GM12801 (cell line): Measurements from ENCODE around the gene TEX264.

ENCODE experiments used
- CTCF ChIP-seq: IDR thresholded peaks from one replicate; pipeline ENCODE4 v1.5.1; 2011; ENCODE audit warnings: control low read depth; ENCODE audit not compliant: insufficient read length; ENCODE audit errors: extremely low read depth

The TEX264 gene

GRCh38 chr3:51703068-51703760 is 32.2 kb downstream of the TEX264 start:
- TF ChIP-seq CTCF: no peak

DNA sequence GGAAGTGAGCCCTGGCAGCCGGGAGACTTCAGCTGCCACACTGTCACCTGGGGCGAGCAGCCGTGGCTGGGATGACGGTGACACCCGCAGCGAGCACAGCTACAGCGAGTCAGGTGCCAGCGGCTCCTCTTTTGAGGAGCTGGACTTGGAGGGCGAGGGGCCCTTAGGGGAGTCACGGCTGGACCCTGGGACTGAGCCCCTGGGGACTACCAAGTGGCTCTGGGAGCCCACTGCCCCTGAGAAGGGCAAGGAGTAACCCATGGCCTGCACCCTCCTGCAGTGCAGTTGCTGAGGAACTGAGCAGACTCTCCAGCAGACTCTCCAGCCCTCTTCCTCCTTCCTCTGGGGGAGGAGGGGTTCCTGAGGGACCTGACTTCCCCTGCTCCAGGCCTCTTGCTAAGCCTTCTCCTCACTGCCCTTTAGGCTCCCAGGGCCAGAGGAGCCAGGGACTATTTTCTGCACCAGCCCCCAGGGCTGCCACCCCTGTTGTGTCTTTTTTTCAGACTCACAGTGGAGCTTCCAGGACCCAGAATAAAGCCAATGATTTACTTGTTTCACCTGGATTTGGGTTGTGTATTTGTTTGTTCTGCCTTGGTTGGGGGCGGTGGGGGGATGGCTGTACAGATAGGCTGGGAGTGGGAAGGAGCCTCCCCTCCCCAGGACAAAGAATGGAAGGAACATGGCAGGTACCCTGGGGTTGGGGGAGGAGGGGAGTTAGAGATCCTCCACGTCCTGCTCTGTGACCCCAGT is 32.9 kb downstream of the TEX264 start:
- no peak for TF ChIP-seq CTCF

- TF ChIP-seq CTCF: no peak
These were observed 33.5 kb downstream of the TEX264 start for GRCh38 chr3:51704511-51704950.

GRCh38 chr3:51705276-51706020 is 34.4 kb downstream of the TEX264 start:
- no peak for TF ChIP-seq CTCF

GRCh38 chr3:51706021-51706485 is 35.0 kb downstream of the TEX264 start:
- no peak for TF ChIP-seq CTCF

DNA sequence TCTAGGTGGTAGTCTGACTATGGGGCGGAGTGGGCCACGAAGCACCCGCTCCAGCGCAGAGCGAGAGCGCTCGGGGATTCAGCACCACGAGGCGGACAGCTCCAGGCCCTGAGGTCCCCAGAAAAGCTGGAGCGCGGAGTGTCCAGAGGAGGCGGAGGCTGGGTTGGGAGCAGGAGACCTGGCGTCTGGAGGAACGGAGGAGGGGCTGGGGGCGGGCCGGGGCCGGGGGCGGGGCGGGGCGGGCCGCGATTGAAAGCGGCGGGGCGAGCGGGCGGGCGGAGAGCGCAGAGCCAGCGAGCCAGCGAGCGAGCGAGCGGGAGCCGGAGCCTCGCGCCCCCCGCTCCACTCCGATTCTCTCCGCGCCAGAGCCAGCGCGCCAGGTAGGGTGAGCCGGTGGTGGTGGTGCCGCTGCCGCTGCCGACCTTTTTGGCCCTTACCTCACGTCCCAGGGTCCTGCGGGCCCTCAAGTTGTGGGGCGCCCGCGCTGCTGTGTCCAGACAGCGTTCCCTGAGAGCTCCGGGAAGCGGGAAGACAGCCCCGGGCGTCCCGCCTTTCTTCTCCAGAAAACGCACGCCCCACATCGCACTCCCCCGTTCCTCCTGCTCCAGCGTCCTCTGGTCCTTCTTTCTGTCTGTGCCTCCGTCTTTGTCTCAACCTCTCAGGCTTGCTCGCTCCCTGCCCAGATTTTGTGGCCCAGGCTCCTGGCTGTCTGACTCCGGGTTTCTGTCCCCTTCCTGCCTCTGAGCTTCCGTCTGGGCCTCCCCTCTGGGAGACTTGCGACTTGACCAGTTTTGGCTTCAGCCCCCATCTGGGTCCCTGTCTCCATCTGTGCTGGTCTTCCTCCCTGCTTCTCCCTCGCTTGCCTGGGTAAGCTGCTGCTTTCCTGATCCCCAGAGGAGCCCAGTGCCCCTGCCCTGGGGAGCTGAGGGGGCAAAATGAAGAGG is 36.0 kb downstream of the TEX264 start, which contains the start of gene GRM2:
Gene GRM2 (plus strand): TSS at position 281 of the 944 bp plus-strand sequence. CDS start 1,916 bp downstream, outside the sequence.
- no peak for TF ChIP-seq CTCF
